Peyer's patch (tissue), 4 donors: ENCODE results near the gene TPCN2. TPM values are rescaled to one million over a fixed set of nuclear protein-coding genes. Genes with fewer than 3 reads are reported as not detected.

ENCODE experiments used
- DNase-seq, 3 donors: peaks; one replicate each; pipeline ENCODE4 v3.0.0-alpha.2; 2017 to 2019
- H3K27ac ChIP-seq, 4 donors: fragments of 200-600 bp; sonication (generic); one replicate each; pipeline ENCODE4 v1.5.1; 2016 to 2019
- H3K27me3 ChIP-seq, 2 donors: fragments of 200-600 bp; sonication (generic); one replicate each; pipeline ENCODE4 v1.5.1; 2019
- H3K36me3 ChIP-seq, 3 donors: fragments of 200-600 bp; sonication (generic); one replicate each; pipeline ENCODE4 v1.5.1; 2016 to 2019
- H3K4me1 ChIP-seq, 4 donors: fragments of 200-600 bp; sonication (generic); one replicate each; pipeline ENCODE4 v1.5.1; 2016 to 2019
- H3K4me3 ChIP-seq, 4 donors: fragments of 200-600 bp; sonication (generic); 1 replicate in 3 of 4; 2 replicates in 1 of 4; pipeline ENCODE4 v1.5.1; 2016 to 2019; ENCODE audit warnings: mild to moderate bottlenecking in 1 of 4
- H3K9me3 ChIP-seq, 4 donors: fragments of 200-600 bp; sonication (generic); one replicate each; pipeline ENCODE4 v1.5.1; 2016 to 2019; ENCODE audit warnings: mild to moderate bottlenecking in 1 of 4
- POLR2A ChIP-seq, 2 donors: fragments of 450-650 bp; IDR thresholded peaks; one replicate each; pipeline ENCODE4 v1.5.1; 2017; ENCODE audit warnings: antibody characterized with exemption in 2 of 2, mild to moderate bottlenecking in 2 of 2, moderate library complexity in 2 of 2
- total RNA-seq, 4 donors: library from RNA; depleted of rRNA; stranded (reverse); fragments of >200 nt; gene quantifications; one replicate each; pipeline ENCODE4 v1.1.0, GENCODE V29; 2016
- TF ChIP-seq, protein P1 (sequence below), 6 experiments: fragments of 450-650 bp in 4 of 6; fragments of 200-600 bp in 2 of 6; sonication (generic) in 1 of 6; IDR thresholded peaks; one replicate each; pipeline ENCODE4 v1.5.1; 2017 to 2019; ENCODE audit warnings: antibody characterized with exemption in 6 of 6, mild to moderate bottlenecking in 3 of 6, moderate library complexity in 1 of 6

TPCN2 gene
- total RNA-seq, 4 donors from 2014 or later, result 22.4 to 42.5 (median 33.0) TPM

DNA sequence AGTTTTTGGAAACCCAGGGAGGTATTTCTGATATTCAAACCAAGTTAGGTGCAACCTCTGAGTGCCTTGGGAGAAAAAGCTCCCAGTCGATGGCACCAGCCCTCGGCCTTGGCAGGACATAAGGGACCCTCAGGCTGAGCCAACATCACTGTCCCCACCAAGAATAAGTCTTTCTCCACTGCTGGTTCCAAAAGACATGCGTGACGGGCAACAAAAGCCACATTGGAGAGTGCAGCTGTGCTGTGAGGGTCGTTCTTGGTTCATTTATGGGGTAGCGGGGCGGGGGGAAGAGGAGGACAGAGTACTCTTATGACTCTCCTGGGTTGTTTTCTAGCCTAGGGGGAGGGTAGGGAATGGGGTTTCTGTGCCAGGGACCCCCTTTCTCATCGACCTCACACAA lies 11.2 kb upstream of the TPCN2 start:
- TF ChIP-seq POLR2A (IDR thresholded peaks at IDR 0.05), result no peak
- TF ChIP-seq, protein P1, sequence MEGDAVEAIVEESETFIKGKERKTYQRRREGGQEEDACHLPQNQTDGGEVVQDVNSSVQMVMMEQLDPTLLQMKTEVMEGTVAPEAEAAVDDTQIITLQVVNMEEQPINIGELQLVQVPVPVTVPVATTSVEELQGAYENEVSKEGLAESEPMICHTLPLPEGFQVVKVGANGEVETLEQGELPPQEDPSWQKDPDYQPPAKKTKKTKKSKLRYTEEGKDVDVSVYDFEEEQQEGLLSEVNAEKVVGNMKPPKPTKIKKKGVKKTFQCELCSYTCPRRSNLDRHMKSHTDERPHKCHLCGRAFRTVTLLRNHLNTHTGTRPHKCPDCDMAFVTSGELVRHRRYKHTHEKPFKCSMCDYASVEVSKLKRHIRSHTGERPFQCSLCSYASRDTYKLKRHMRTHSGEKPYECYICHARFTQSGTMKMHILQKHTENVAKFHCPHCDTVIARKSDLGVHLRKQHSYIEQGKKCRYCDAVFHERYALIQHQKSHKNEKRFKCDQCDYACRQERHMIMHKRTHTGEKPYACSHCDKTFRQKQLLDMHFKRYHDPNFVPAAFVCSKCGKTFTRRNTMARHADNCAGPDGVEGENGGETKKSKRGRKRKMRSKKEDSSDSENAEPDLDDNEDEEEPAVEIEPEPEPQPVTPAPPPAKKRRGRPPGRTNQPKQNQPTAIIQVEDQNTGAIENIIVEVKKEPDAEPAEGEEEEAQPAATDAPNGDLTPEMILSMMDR (IDR thresholded peaks at IDR 0.05), result no peak
- H3K4me1 ChIP-seq, result no peaks in the 10 kb centered on the region
- no peak overlapping the region for H3K4me3 ChIP-seq
- DNase-seq, result no peak
- H3K36me3 ChIP-seq, result no peaks in the 10 kb centered on the region
- H3K9me3 ChIP-seq, result no peaks in the 10 kb centered on the region
- H3K27me3 ChIP-seq, result no peaks in the 10 kb centered on the region
- H3K27ac ChIP-seq, result no peak overlapping the region

- no peak for DNase-seq
- Histone ChIP-seq H3K9me3 (no peaks in the 10 kb centered on the region), H3K4me3 (no peak overlapping the region), H3K36me3 (no peaks in the 10 kb centered on the region), H3K27ac (no peak overlapping the region), H3K4me1 (no peaks in the 10 kb centered on the region), H3K27me3 (no peaks in the 10 kb centered on the region)
- TF ChIP-seq POLR2A (IDR thresholded peaks at IDR 0.05), result no peak
- TF ChIP-seq, protein P1 (IDR thresholded peaks at IDR 0.05), result no peak
Observed at GRCh38 chr11:69039501-69039900, 9.2 kb upstream of the TPCN2 start.

DNA sequence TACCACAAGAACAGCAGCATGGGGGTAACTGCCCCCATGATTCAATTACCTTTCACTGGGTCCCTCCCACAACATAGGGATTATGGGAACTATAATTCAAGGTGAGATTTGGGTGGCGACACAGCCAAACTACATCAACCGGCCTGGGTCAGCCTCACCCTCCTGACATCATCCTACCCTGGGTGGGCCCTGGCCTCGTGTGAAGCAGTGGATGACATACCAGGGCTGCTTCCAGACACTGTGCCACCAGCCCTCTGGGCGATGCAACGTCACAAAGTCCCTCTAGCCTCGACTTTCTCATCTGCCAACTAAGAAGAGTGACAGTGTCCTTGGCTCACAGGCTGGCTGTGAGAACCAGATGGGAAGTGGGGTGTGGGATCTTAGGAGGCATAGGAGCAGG lies 8.7 kb upstream of the TPCN2 start:
- TF ChIP-seq, protein P1 (IDR thresholded peaks at IDR 0.05), result no peak
- TF ChIP-seq POLR2A (IDR thresholded peaks at IDR 0.05), result no peak
- Histone ChIP-seq H3K9me3 (no peaks in the 10 kb centered on the region), H3K27me3 (no peaks in the 10 kb centered on the region), H3K4me3 (no peak overlapping the region), H3K36me3 (no peaks in the 10 kb centered on the region), H3K27ac (no peak overlapping the region), H3K4me1 (no peaks in the 10 kb centered on the region)
- DNase-seq, result no peak

DNA sequence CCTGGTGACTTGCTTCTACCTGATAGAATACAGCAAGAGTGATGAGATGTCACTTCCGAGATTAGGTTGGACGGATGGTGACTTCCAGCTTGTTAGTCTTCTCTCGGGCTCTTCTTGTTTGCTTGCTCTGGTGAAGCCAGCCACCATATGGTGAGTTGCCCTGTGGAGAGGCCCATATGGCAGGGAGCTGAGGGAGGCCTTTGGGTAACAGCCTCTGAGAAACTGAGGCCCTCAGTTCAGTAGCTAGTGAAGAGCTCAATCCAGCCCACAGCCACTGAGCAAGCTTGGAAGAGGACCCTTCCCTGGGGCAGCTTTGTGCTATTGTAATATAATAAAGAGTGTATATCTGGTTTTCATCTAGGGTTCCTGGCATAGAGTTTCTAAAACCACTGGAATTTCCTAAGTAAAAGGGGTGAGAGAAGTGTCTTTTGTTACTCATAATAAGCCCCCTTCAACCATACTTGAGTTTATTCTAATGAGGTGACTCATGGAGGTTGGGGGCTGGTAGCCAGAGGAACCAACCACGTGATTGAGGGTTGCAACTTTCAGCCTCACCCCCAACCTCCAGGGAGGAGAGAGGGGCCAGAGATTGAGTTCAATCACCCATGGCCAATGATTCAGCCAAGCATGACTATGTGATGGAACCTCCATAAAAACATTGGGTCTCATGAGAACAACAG lies 8.0 kb upstream of the TPCN2 start:
- Histone ChIP-seq H3K4me3 (no peak overlapping the region), H3K27me3 (no peaks in the 10 kb centered on the region), H3K27ac (no peak overlapping the region), H3K9me3 (no peaks in the 10 kb centered on the region), H3K4me1 (no peaks in the 10 kb centered on the region), H3K36me3 (no peaks in the 10 kb centered on the region)
- DNase-seq, result no peak
- TF ChIP-seq, protein P1 (IDR thresholded peaks at IDR 0.05), result no peak
- no peak for TF ChIP-seq POLR2A (IDR thresholded peaks at IDR 0.05)

GRCh38 chr11:69041516-69041915 lies 7.2 kb upstream of the TPCN2 start:
- no peak overlapping the region for H3K4me3 ChIP-seq
- H3K27me3 ChIP-seq, result no peaks in the 10 kb centered on the region
- TF ChIP-seq POLR2A (IDR thresholded peaks at IDR 0.05), result no peak
- TF ChIP-seq, protein P1 (IDR thresholded peaks at IDR 0.05), result no peak
- no peaks in the 10 kb centered on the region for H3K36me3 ChIP-seq
- no peaks in the 10 kb centered on the region for H3K4me1 ChIP-seq
- H3K9me3 ChIP-seq, result no peaks in the 10 kb centered on the region
- H3K27ac ChIP-seq, result no peak overlapping the region
- no peak for DNase-seq
